Activated CD8-positive, alpha-beta memory T cell treated with anti-CD3 and anti-CD28 coated beads, Interleukin-2, amount 50 U/mL, for 1 hour (primary cell): ENCODE measurements around the gene RGS9.
"Not testable (repeated sequence)": the region's sequence is repeated elsewhere in the genome, so short reads cannot be mapped to it uniquely, and the experiment has no call there.

ENCODE experiments used
- DNase-seq: peaks from one replicate; pipeline ENCODE4 v3.0.0-alpha.2; 2020; ENCODE audit errors: extremely low read depth

RGS9 gene

GRCh38 chr17:65137021-65137939 lies at the start of gene RGS9:
RGS9 (plus strand) TSS chr17:65137370; CDS start chr17:65137541, 171 bp downstream.
- peak; percentile 51 for DNase-seq

GRCh38 chr17:65088621-65089360 lies 48.4 kb upstream of the RGS9 start:
- no peak for DNase-seq

- no peak for DNase-seq
Measured at GRCh38 chr17:65092262-65092661, 44.9 kb upstream of the RGS9 start.

GRCh38 chr17:65092721-65093356 lies 44.3 kb upstream of the RGS9 start:
- DNase-seq = not testable (repeated sequence)

- DNase-seq = no peak
Measured at GRCh38 chr17:65093930-65094329, 43.2 kb upstream of the RGS9 start.

- no peak for DNase-seq
Measured at GRCh38 chr17:65095465-65095864, 41.7 kb upstream of the RGS9 start.

GRCh38 chr17:65096382-65096781 lies 40.8 kb upstream of the RGS9 start:
- not testable (repeated sequence) for DNase-seq

GRCh38 chr17:65097110-65097509 lies 40.1 kb upstream of the RGS9 start:
- no peak for DNase-seq

- DNase-seq = no peak
Measured at GRCh38 chr17:65099475-65099874, 37.7 kb upstream of the RGS9 start.

GRCh38 chr17:65099941-65100315 lies 37.2 kb upstream of the RGS9 start:
- no peak for DNase-seq

GRCh38 chr17:65100316-65101140 lies 36.6 kb upstream of the RGS9 start:
- peak; percentile 40 for DNase-seq

GRCh38 chr17:65101371-65101770 lies 35.8 kb upstream of the RGS9 start:
- DNase-seq = no peak

GRCh38 chr17:65102235-65102634 lies 34.9 kb upstream of the RGS9 start:
- DNase-seq = no peak

GRCh38 chr17:65102788-65103187 lies 34.4 kb upstream of the RGS9 start:
- no peak for DNase-seq

- no peak for DNase-seq
Measured at GRCh38 chr17:65103431-65103830, 33.7 kb upstream of the RGS9 start.

- DNase-seq = no peak
Measured at GRCh38 chr17:65103896-65104295, 33.3 kb upstream of the RGS9 start.

GRCh38 chr17:65104541-65104940 lies 32.6 kb upstream of the RGS9 start:
- no peak for DNase-seq

- DNase-seq = no peak
Measured at GRCh38 chr17:65104973-65105372, 32.2 kb upstream of the RGS9 start.

- DNase-seq = no peak
Measured at GRCh38 chr17:65108152-65108551, 29.0 kb upstream of the RGS9 start.

- no peak for DNase-seq
Measured at GRCh38 chr17:65109543-65109942, 27.6 kb upstream of the RGS9 start.

GRCh38 chr17:65109990-65110680 lies 27.0 kb upstream of the RGS9 start:
- no peak for DNase-seq
